Activated B cell treated with CpG ODN at 0.5 μM for 24 hours (primary cell): ENCODE results near the gene ESPNL. TPM values are rescaled to one million over a fixed set of nuclear protein-coding genes. Genes with fewer than 3 reads are reported as not detected.
"Not testable (repeated sequence)": the region's sequence is repeated elsewhere in the genome, so short reads cannot be mapped to it uniquely, and the experiment has no call there.

Source experiments
- ATAC-seq: fragments of 200-7000 bp; cut with Tn5 transposase; one replicate; pipeline ENCODE4 v1.10.0; 2021; ENCODE audit warnings: low read depth, mild to moderate bottlenecking, moderate library complexity
- CTCF ChIA-PET: fragments of 350-600 bp; sonication (Branson Sonifier 250); formaldehyde crosslinking; loops from one replicate; lab custom pipeline; 2021; ENCODE audit warnings: antibody characterized with exemption; lab: Charles Lee
- POLR2A ChIA-PET: fragments of 350-600 bp; sonication (Branson Sonifier 250); formaldehyde crosslinking; loops from one replicate; lab custom pipeline; 2021; ENCODE audit warnings: antibody characterized with exemption; lab: Charles Lee
- DNase-seq: peaks from one replicate; pipeline ENCODE4 v3.0.0; 2022
- H3K27ac Mint-ChIP-seq: one replicate; pipeline ENCODE4 v1.8.0; 2020; ENCODE audit warnings: mixed read lengths
- H3K27me3 Mint-ChIP-seq: one replicate; pipeline ENCODE4 v1.8.0; 2021; ENCODE audit warnings: mixed read lengths
- H3K36me3 Mint-ChIP-seq: one replicate; pipeline ENCODE4 v1.8.0; 2021; ENCODE audit warnings: low read depth, mixed read lengths
- H3K4me1 Mint-ChIP-seq: one replicate; pipeline ENCODE4 v1.8.0; 2021; ENCODE audit warnings: mixed read lengths
- H3K4me3 Mint-ChIP-seq: one replicate; pipeline ENCODE4 v1.8.0; 2020; ENCODE audit warnings: mild to moderate bottlenecking, mixed read lengths
- H3K9me3 Mint-ChIP-seq: one replicate; pipeline ENCODE4 v1.8.0; 2020; ENCODE audit warnings: mixed read lengths
- intact Hi-C: fragments of 100-400 bp; cut with micrococcal nuclease; formaldehyde crosslinking; loops from one replicate; pipeline ENCODE4 v1.15.1; 2024
- total RNA-seq: library from RNA; stranded (reverse); gene quantifications from 2 replicates; pipeline ENCODE4 v1.2.3, GENCODE V29; 2022
- TF ChIP-seq, protein P1 (sequence below): fragments of 200-600 bp; IDR thresholded peaks from one replicate; pipeline ENCODE4 v1.8.0; 2022; ENCODE audit warnings: antibody characterized with exemption, mild to moderate bottlenecking

ESPNL gene
- total RNA-seq, 1 donor from 2014 or later: 0.42 TPM

DNA sequence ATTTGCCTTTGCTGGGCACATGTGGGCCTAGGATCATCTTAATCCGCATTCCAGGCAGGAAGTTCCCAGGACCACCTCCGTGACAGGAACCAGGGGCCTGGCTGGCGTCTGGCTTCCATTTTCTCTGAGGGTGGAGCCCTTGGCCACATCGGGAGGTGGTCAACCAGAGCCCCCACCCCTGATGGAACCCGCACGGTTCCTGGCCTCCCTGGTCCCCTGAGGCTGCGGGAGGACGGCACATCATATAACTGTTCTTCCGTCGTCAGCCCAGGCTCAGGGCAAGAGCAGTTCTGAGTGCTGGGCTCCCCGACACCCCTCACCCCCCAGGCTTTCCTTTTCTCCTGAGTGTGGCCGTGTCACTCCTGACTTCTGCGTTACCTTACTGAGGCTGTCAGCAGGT is 13.5 kb downstream of the ESPNL start:
- DNase-seq: no peak
- Mint-ChIP-seq H3K9me3 (peaks cover 6% of the 10 kb centered on the region), H3K27me3 (peaks cover 10% of the 10 kb centered on the region), H3K4me1 (peaks cover 11% of the 10 kb centered on the region), H3K36me3 (no peaks in the 10 kb centered on the region), H3K4me3 (no peak overlapping the region), H3K27ac (no peak overlapping the region)
- no peak for ATAC-seq
- POLR2A ChIA-PET: no interaction called here
- intact Hi-C loops: no loop called here
- CTCF ChIA-PET: no interaction called here
- TF ChIP-seq, protein P1, sequence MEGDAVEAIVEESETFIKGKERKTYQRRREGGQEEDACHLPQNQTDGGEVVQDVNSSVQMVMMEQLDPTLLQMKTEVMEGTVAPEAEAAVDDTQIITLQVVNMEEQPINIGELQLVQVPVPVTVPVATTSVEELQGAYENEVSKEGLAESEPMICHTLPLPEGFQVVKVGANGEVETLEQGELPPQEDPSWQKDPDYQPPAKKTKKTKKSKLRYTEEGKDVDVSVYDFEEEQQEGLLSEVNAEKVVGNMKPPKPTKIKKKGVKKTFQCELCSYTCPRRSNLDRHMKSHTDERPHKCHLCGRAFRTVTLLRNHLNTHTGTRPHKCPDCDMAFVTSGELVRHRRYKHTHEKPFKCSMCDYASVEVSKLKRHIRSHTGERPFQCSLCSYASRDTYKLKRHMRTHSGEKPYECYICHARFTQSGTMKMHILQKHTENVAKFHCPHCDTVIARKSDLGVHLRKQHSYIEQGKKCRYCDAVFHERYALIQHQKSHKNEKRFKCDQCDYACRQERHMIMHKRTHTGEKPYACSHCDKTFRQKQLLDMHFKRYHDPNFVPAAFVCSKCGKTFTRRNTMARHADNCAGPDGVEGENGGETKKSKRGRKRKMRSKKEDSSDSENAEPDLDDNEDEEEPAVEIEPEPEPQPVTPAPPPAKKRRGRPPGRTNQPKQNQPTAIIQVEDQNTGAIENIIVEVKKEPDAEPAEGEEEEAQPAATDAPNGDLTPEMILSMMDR: no peak

DNA sequence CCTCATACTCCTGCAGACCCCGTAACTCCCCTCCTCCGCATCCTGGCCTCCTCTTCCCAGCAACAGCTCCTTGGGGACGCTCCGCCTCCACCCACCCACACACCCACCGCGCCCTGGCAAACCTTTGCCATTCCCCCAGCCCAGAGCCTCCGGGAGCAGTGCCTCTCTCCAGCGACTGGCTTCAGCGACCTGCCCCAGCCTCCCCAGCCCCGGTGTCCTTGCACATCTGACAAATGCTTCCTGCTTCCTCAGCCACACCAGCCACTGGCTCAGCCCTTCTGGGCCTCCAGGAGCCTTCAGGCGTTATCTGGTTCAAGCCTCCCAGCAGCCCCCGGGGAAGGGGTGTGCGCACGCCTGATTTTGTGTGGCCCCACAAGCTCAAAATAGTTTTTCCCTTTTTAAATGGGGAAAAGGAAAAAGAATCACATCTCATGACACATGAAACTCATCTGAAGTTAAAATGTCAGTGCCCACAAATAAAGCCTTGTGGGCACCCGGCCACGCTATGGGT is 14.2 kb downstream of the ESPNL start:
- ATAC-seq: no peak
- H3K27ac Mint-ChIP-seq: no peak overlapping the region
- CTCF ChIA-PET: no interaction called here
- TF ChIP-seq, protein P1: no peak
- peaks cover 3% of the 10 kb centered on the region for H3K4me1 Mint-ChIP-seq
- no peak for DNase-seq
- POLR2A ChIA-PET: no interaction called here
- intact Hi-C loops: no loop called here
- peaks cover 10% of the 10 kb centered on the region for H3K27me3 Mint-ChIP-seq
- no peaks in the 10 kb centered on the region for H3K36me3 Mint-ChIP-seq
- H3K9me3 Mint-ChIP-seq: peaks cover 6% of the 10 kb centered on the region
- no peak overlapping the region for H3K4me3 Mint-ChIP-seq

DNA sequence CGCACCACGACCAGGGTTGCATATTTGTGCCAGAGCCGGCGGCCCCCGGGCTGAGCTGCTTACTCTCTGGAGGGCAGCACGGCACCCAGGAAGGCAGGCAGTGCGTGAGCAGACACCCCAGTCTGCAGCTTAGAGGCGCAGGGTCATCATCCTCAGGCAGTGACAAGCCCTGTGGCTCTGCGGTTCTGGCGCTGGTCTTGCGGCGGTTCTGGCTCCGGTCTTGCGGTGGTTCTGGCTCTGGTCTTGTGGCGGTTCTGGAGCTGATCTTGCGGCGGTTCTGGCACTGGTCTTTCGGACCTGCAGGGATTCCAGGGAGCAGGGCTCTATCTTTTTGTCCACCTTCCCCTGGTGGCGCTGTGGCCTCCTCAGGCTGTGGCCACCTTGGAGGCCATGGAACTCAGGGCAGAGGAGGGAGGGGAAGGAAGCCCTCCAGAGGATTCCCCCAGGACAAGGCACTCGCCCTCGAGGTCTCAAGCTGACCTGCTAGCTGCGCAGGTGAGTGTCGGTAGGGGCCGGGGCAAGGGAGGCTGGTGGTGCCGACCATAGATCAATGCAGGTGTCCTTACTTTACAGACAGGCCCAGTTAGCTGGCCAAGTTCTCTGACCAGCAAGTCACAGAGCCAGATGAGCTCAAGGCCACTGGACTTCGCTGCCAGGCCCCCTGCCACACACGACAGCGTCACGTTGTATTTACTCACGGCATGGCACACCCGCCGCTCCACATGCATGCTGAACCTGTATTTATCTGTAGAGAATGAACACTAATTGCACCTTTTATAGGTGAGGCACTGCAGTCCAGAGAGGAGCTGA is 14.9 kb downstream of the ESPNL start:
- H3K27me3 Mint-ChIP-seq: peaks cover 10% of the 10 kb centered on the region
- POLR2A ChIA-PET: no interaction called here
- TF ChIP-seq, protein P1: no peak
- no peak overlapping the region for H3K4me3 Mint-ChIP-seq
- peaks cover 6% of the 10 kb centered on the region for H3K9me3 Mint-ChIP-seq
- CTCF ChIA-PET: no interaction called here
- no peak for ATAC-seq
- H3K4me1 Mint-ChIP-seq: peaks cover 5% of the 10 kb centered on the region
- DNase-seq: no peak
- H3K36me3 Mint-ChIP-seq: no peaks in the 10 kb centered on the region
- intact Hi-C loops: no loop called here
- H3K27ac Mint-ChIP-seq: no peak overlapping the region

DNA sequence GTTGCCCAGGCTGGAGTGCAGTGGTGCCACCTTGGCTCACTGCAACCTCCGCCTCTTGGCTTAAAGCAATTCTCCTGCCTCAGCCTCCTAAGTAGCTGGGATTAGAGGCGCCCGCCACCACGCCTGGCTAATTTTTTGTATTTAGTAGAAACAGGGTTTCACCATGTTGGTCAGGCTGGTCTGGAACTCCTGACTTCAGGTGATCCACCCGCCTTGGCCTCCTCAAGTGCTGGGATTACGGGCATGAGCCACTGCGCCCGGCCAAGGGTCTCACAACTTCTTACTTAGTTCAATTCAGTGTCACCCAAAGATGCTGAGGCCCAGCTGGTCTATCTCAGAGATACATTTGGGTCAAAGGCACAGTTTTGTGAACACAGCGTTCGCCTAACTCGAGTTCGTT is 15.6 kb downstream of the ESPNL start:
- not testable (repeated sequence) for H3K36me3 Mint-ChIP-seq, ATAC-seq

DNA sequence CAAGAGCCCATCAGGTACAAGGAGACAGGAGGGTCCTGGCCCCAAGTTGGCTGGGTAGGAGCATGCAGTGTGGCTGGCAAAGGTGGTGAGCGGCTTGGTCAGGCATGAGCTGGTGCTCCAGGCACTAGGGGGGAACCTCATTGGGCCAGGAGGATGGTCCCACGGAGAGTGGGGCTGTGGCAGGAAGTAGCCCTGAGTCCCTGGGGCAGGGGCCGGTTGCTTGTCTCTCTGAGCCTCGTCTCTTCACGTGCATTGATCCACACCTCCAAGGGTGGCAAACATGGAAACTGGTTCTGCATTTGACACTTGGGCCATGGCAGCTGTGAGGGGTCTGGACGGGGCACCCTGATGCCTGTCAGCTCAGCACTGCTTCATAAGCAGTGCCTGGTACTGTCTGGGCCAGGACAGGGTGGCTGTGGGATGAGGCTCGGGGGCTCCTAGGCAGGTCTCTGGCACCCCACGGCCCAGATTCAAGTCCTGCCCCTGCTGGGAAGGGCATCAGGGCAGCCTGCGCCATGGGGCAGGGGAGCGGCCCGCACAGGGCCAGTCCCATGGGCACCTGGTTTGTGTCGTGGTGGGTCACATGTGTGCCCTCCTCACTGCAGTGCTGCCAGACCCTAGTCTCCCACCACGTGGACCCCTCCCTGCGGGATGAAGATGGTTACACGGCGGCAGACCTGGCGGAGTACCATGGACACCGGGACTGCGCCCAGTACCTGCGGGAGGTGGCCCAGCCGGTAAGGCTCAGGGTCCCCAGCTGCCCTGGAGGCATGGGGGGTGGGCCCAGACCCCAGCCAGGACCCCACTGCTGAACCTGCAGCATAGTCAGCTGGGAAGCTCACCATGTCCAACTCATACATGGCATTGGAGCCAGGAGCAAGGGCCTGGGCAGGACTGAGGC is 16.4 kb downstream of the ESPNL start:
- no peak for ATAC-seq
- Mint-ChIP-seq H3K27me3 (peaks cover 10% of the 10 kb centered on the region), H3K4me1 (peaks cover 6% of the 10 kb centered on the region), H3K4me3 (no peak overlapping the region), H3K36me3 (no peaks in the 10 kb centered on the region), H3K9me3 (peaks cover 6% of the 10 kb centered on the region), H3K27ac (no peak overlapping the region)
- ChIA-PET POLR2A (no interaction called here), CTCF (no interaction called here)
- TF ChIP-seq, protein P1: no peak
- no peak for DNase-seq
- intact Hi-C loops: no loop called here

More for the DNA sequence above, 15.6 kb downstream of the ESPNL start:
- H3K9me3 Mint-ChIP-seq, intact Hi-C loops, CTCF ChIA-PET, H3K4me3 Mint-ChIP-seq, POLR2A ChIA-PET, H3K4me1 Mint-ChIP-seq, H3K27ac Mint-ChIP-seq, DNase-seq: not testable (repeated sequence)
- H3K27me3 Mint-ChIP-seq: peaks cover 10% of the 10 kb centered on the region
